ENCODE results near the gene GNB2.

- TF ChIP-seq, protein P1, sequence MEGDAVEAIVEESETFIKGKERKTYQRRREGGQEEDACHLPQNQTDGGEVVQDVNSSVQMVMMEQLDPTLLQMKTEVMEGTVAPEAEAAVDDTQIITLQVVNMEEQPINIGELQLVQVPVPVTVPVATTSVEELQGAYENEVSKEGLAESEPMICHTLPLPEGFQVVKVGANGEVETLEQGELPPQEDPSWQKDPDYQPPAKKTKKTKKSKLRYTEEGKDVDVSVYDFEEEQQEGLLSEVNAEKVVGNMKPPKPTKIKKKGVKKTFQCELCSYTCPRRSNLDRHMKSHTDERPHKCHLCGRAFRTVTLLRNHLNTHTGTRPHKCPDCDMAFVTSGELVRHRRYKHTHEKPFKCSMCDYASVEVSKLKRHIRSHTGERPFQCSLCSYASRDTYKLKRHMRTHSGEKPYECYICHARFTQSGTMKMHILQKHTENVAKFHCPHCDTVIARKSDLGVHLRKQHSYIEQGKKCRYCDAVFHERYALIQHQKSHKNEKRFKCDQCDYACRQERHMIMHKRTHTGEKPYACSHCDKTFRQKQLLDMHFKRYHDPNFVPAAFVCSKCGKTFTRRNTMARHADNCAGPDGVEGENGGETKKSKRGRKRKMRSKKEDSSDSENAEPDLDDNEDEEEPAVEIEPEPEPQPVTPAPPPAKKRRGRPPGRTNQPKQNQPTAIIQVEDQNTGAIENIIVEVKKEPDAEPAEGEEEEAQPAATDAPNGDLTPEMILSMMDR (IDR thresholded peaks at IDR 0.05; ENCODE audit: low read length): no peak
- no peak for TF ChIP-seq EZH2 (IDR thresholded peaks at IDR 0.05; ENCODE audit: borderline replicate concordance, low read length)
Observed at GRCh38 chr7:100682991-100683658, 9.6 kb downstream of the GNB2 start.
